Activated naive CD4-positive, alpha-beta T cell treated with anti-CD3 and anti-CD28 coated beads, Interleukin-2, amount 10 ng/mL, durations not matched to agents 7 days and 5 days (primary cell): Measurements from ENCODE around the gene IL1RAPL1.

Source experiments
- CTCF ChIA-PET: fragments of 350-600 bp; sonication (Branson Sonifier 250); formaldehyde crosslinking; loops from one replicate; lab custom pipeline; 2021; ENCODE audit warnings: antibody characterized with exemption; lab: Charles Lee
- DNase-seq: peaks from one replicate; pipeline ENCODE4 v3.0.0-alpha.2; 2020
- H3K27ac Mint-ChIP-seq: one replicate; pipeline ENCODE4 v1.8.0; 2021; ENCODE audit warnings: mild to moderate bottlenecking, moderate library complexity, mixed read lengths
- H3K27me3 Mint-ChIP-seq: one replicate; pipeline ENCODE4 v1.8.0; 2021; ENCODE audit warnings: mild to moderate bottlenecking, mixed read lengths
- H3K36me3 Mint-ChIP-seq: one replicate; pipeline ENCODE4 v1.8.0; 2021; ENCODE audit warnings: mixed read lengths
- H3K4me1 Mint-ChIP-seq: one replicate; pipeline ENCODE4 v1.8.0; 2021; ENCODE audit warnings: mixed read lengths
- H3K4me3 Mint-ChIP-seq: one replicate; pipeline ENCODE4 v1.8.0; 2021; ENCODE audit warnings: mild to moderate bottlenecking, moderate library complexity, mixed read lengths
- H3K9me3 Mint-ChIP-seq: one replicate; pipeline ENCODE4 v1.8.0; 2021; ENCODE audit warnings: mixed read lengths

The IL1RAPL1 gene

DNA sequence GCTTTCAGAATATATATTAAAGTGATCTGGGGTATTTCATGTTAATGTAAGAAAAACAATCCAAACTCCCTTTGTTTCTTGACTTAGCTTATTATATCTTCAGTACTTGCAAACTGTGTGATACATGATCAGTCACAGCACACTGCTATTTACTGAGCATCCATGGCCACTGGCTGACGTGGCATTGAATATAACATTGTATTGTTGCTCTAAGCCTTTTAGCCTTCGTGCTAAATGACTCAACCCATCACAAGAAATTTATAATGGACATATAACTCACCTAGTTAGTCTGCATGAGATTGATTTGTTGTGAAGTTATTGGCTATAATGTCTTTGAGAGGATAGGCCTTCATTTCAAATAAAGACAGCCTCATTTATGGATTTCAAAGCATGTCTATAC lies 642.6 kb downstream of the IL1RAPL1 start:
- peaks cover 1% of the 10 kb centered on the region for H3K9me3 Mint-ChIP-seq
- H3K27ac Mint-ChIP-seq: no peak overlapping the region
- H3K4me3 Mint-ChIP-seq: no peak overlapping the region
- H3K4me1 Mint-ChIP-seq: no peaks in the 10 kb centered on the region
- no peaks in the 10 kb centered on the region for H3K27me3 Mint-ChIP-seq
- DNase-seq: no peak
- H3K36me3 Mint-ChIP-seq: no peaks in the 10 kb centered on the region
- CTCF ChIA-PET: no interaction called here

- no peak overlapping the region for H3K27ac Mint-ChIP-seq
- CTCF ChIA-PET: no interaction called here
- H3K4me3 Mint-ChIP-seq: no peak overlapping the region
- no peak for DNase-seq
- no peaks in the 10 kb centered on the region for H3K27me3 Mint-ChIP-seq
- peaks cover 1% of the 10 kb centered on the region for H3K9me3 Mint-ChIP-seq
- no peaks in the 10 kb centered on the region for H3K36me3 Mint-ChIP-seq
- no peaks in the 10 kb centered on the region for H3K4me1 Mint-ChIP-seq
These were observed 644.6 kb downstream of the IL1RAPL1 start for GRCh38 chrX:29231800-29232199.

DNA sequence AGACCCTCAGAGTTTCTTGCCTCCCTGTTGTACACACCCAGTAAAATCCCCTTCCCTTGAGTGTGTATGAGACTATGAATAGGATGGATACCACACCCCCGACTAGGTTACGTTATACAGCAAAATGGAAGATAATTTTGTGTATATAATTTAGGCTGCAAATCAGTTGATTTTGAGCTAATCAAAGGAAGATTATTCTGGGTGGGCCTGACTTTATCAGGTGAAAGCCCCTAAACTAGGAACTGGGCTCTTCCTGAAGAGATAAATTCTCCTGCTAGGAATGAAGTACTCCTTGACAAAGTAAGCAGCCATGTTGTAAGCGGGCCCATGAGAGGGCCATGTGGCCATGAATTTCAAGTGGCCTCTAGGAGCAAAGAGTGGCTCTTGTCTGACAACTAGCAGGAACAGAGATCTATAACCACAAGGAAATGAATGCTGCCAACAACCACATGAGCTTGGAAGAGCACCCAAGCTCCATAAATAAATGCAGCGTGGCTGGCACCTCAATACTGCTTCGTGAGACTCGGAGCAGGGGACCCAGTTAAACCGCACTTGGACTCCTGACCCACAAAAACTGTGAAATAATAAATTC lies 646.4 kb downstream of the IL1RAPL1 start:
- no peaks in the 10 kb centered on the region for H3K27me3 Mint-ChIP-seq
- DNase-seq: no peak
- CTCF ChIA-PET: no interaction called here
- no peaks in the 10 kb centered on the region for H3K4me1 Mint-ChIP-seq
- peaks cover 1% of the 10 kb centered on the region for H3K9me3 Mint-ChIP-seq
- H3K4me3 Mint-ChIP-seq: no peak overlapping the region
- no peak overlapping the region for H3K27ac Mint-ChIP-seq
- no peaks in the 10 kb centered on the region for H3K36me3 Mint-ChIP-seq

GRCh38 chrX:29237972-29238371 lies 650.7 kb downstream of the IL1RAPL1 start:
- Mint-ChIP-seq H3K4me3 (no peak overlapping the region), H3K4me1 (no peaks in the 10 kb centered on the region), H3K27me3 (no peaks in the 10 kb centered on the region), H3K9me3 (peaks cover 1% of the 10 kb centered on the region), H3K36me3 (no peaks in the 10 kb centered on the region), H3K27ac (no peak overlapping the region)
- CTCF ChIA-PET: no interaction called here
- DNase-seq: no peak

GRCh38 chrX:29241809-29242208 lies 654.6 kb downstream of the IL1RAPL1 start:
- Mint-ChIP-seq H3K27me3 (no peaks in the 10 kb centered on the region), H3K4me1 (no peaks in the 10 kb centered on the region), H3K27ac (no peak overlapping the region), H3K9me3 (no peaks in the 10 kb centered on the region), H3K4me3 (no peak overlapping the region), H3K36me3 (no peaks in the 10 kb centered on the region)
- CTCF ChIA-PET: no interaction called here
- no peak for DNase-seq

DNA sequence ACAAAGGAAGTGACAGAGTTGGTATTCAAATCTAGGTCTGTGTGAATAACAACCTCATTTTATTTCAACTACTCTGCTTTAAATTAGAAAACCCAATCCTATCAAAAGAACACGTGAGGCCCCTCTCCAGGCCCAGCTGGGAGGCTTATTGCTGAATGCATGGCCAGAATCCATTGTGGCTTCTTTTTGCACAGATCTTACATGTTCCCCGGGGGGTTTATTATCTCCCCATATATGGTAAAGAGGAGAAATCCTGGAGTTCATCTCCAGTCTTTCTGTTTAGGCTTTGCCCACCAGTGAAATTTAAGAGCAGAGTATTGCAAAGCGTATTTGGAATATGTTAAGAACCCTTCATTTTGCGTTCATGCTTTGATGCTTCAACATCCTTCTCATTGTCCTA lies 655.6 kb downstream of the IL1RAPL1 start:
- DNase-seq: no peak
- H3K4me1 Mint-ChIP-seq: no peaks in the 10 kb centered on the region

DNA sequence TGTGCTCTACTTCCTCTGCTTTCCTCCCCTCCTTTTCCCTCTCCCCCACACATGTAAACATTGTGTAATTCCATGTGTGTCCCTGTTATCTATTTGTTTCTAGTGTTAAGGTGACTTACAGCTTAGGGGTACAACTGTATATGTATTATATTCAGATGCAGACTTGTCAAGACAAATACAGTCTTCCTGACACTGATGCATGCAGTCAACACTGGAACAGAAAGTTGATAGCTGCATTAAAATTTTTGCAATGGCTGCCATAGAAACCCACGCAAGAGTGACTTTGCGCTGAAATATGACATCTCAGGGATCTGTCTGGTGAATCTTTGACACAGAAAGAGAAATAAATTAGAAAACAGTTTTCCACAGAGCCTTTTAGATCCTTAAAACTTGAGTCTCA lies 656.7 kb downstream of the IL1RAPL1 start:
- Mint-ChIP-seq H3K36me3 (no peaks in the 10 kb centered on the region), H3K27ac (no peak overlapping the region), H3K4me3 (no peak overlapping the region), H3K4me1 (no peaks in the 10 kb centered on the region), H3K9me3 (peaks cover 1% of the 10 kb centered on the region), H3K27me3 (no peaks in the 10 kb centered on the region)
- DNase-seq: no peak
- CTCF ChIA-PET: no interaction called here

More for the DNA sequence above, 655.6 kb downstream of the IL1RAPL1 start:
- Mint-ChIP-seq H3K27me3 (no peaks in the 10 kb centered on the region), H3K4me3 (no peak overlapping the region), H3K9me3 (no peaks in the 10 kb centered on the region), H3K27ac (no peak overlapping the region), H3K36me3 (no peaks in the 10 kb centered on the region)
- CTCF ChIA-PET: no interaction called here

GRCh38 chrX:29254515-29254914 lies 667.3 kb downstream of the IL1RAPL1 start:
- no peaks in the 10 kb centered on the region for H3K36me3 Mint-ChIP-seq
- H3K27ac Mint-ChIP-seq: no peak overlapping the region
- CTCF ChIA-PET: no interaction called here
- no peaks in the 10 kb centered on the region for H3K4me1 Mint-ChIP-seq
- H3K27me3 Mint-ChIP-seq: no peaks in the 10 kb centered on the region
- no peak overlapping the region for H3K4me3 Mint-ChIP-seq
- no peaks in the 10 kb centered on the region for H3K9me3 Mint-ChIP-seq
- no peak for DNase-seq

DNA sequence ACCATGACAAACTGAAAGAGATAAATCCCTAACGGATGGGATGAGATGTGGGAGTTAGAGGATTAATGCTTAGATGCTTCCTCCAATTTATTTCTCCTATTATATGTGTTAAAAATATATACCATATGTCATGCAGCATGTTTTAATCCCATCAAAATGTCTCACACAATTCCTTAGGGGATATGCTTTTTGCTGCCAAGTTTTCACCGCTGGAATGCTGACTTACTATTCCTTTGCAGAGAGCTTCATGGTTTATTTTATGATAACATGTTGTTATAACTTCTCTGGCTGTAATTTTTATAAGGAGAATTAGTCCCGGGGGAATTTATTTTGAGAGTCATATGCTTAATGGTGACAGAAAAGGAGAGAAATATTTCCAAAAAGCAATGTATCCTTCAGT lies 670.3 kb downstream of the IL1RAPL1 start:
- Mint-ChIP-seq H3K4me1 (no peaks in the 10 kb centered on the region), H3K27ac (no peak overlapping the region), H3K36me3 (no peaks in the 10 kb centered on the region), H3K27me3 (no peaks in the 10 kb centered on the region), H3K4me3 (no peak overlapping the region), H3K9me3 (no peaks in the 10 kb centered on the region)
- CTCF ChIA-PET: no interaction called here
- no peak for DNase-seq

DNA sequence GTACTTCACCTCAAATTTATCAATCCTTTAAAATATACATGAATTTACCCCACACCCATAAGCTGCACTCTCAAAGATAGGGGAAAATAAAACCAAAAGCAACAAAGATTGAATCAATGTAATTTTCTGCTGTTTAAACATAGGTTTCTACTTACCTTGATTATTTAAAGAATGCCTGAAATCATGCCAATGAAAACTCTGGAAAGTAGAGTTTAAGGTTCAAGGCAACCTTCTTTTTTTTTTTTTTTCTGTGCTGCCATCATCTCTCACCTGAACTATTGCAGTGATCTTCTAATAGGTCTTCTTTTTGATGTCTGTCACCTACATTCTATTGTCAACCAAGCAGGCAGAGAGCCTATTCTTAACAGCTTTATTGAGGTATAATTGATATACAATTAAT lies 682.1 kb downstream of the IL1RAPL1 start:
- no peak for DNase-seq
- peaks cover 2% of the 10 kb centered on the region for H3K9me3 Mint-ChIP-seq
- no peaks in the 10 kb centered on the region for H3K36me3 Mint-ChIP-seq
- H3K27me3 Mint-ChIP-seq: no peaks in the 10 kb centered on the region
- H3K27ac Mint-ChIP-seq: no peak overlapping the region
- no peak overlapping the region for H3K4me3 Mint-ChIP-seq
- CTCF ChIA-PET: no interaction called here
- no peaks in the 10 kb centered on the region for H3K4me1 Mint-ChIP-seq

DNA sequence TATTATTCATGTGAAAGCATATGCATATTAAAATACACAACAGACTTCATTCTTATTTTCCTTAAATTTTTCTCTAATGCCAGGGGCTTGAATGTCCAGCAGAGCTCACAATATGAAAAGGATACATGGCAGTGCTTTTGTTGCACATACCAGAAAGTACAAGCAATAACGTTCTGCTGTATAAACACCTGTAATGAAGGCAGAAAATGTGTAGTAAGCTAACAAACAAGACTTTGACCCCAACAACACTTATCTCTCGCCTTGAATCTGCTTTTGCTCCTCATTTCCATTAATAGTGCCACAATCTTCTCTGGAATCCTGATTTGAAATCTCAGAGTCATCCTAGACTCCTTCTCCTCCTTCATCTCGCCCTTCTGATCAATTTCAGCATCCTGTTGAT lies 687.3 kb downstream of the IL1RAPL1 start:
- no peaks in the 10 kb centered on the region for H3K36me3 Mint-ChIP-seq
- CTCF ChIA-PET: no interaction called here

GRCh38 chrX:29275928-29276327 lies 688.7 kb downstream of the IL1RAPL1 start:
- CTCF ChIA-PET: no interaction called here
- no peak overlapping the region for H3K27ac Mint-ChIP-seq

More for the DNA sequence above, 687.3 kb downstream of the IL1RAPL1 start:
- Mint-ChIP-seq H3K27me3 (no peaks in the 10 kb centered on the region), H3K4me1 (no peaks in the 10 kb centered on the region), H3K9me3 (peaks cover 4% of the 10 kb centered on the region), H3K27ac (no peak overlapping the region), H3K4me3 (no peak overlapping the region)
- DNase-seq: no peak

GRCh38 chrX:29281078-29281742 lies 694.0 kb downstream of the IL1RAPL1 start:
- no peaks in the 10 kb centered on the region for H3K36me3 Mint-ChIP-seq
- H3K27me3 Mint-ChIP-seq: no peaks in the 10 kb centered on the region
- H3K9me3 Mint-ChIP-seq: peaks cover 7% of the 10 kb centered on the region
- H3K27ac Mint-ChIP-seq: no peak overlapping the region
- H3K4me1 Mint-ChIP-seq: no peaks in the 10 kb centered on the region
- no peak for DNase-seq
- H3K4me3 Mint-ChIP-seq: no peak overlapping the region
- CTCF ChIA-PET: no interaction called here

More at GRCh38 chrX:29275928-29276327, 688.7 kb downstream of the IL1RAPL1 start:
- DNase-seq: no peak
- no peaks in the 10 kb centered on the region for H3K36me3 Mint-ChIP-seq
- no peak overlapping the region for H3K4me3 Mint-ChIP-seq
- H3K9me3 Mint-ChIP-seq: peaks cover 7% of the 10 kb centered on the region
- H3K4me1 Mint-ChIP-seq: no peaks in the 10 kb centered on the region
- no peaks in the 10 kb centered on the region for H3K27me3 Mint-ChIP-seq

GRCh38 chrX:29285664-29286063 lies 698.4 kb downstream of the IL1RAPL1 start:
- no peak for DNase-seq
- no peak overlapping the region for H3K27ac Mint-ChIP-seq
- H3K9me3 Mint-ChIP-seq: peaks cover 5% of the 10 kb centered on the region
- no peaks in the 10 kb centered on the region for H3K27me3 Mint-ChIP-seq
- H3K4me1 Mint-ChIP-seq: no peaks in the 10 kb centered on the region
- no peaks in the 10 kb centered on the region for H3K36me3 Mint-ChIP-seq
- CTCF ChIA-PET: no interaction called here
- H3K4me3 Mint-ChIP-seq: no peak overlapping the region

GRCh38 chrX:29295987-29296680 lies 708.9 kb downstream of the IL1RAPL1 start:
- no peak for DNase-seq
- Mint-ChIP-seq H3K9me3 (no peaks in the 10 kb centered on the region), H3K4me3 (no peak overlapping the region), H3K27me3 (no peaks in the 10 kb centered on the region), H3K4me1 (no peaks in the 10 kb centered on the region), H3K36me3 (no peaks in the 10 kb centered on the region), H3K27ac (no peak overlapping the region)
- CTCF ChIA-PET: no interaction called here
